ENCODE data around the gene PPP1R1B. TPM values are rescaled to one million over a fixed set of nuclear protein-coding genes. Genes with fewer than 3 reads are reported as not detected.

PPP1R1B gene
- total and polyA plus RNA-seq, 9 of the 15 experiments (the other 6 are each of a cell fraction or from before 2014, with no cell fraction given), result 0.07 to 0.18 (median 0.10) TPM; not detected in 4

GRCh38 chr17:39595928-39596510 lies 30.7 kb upstream of the PPP1R1B start (continued):
- TF ChIP-seq, protein P1, sequence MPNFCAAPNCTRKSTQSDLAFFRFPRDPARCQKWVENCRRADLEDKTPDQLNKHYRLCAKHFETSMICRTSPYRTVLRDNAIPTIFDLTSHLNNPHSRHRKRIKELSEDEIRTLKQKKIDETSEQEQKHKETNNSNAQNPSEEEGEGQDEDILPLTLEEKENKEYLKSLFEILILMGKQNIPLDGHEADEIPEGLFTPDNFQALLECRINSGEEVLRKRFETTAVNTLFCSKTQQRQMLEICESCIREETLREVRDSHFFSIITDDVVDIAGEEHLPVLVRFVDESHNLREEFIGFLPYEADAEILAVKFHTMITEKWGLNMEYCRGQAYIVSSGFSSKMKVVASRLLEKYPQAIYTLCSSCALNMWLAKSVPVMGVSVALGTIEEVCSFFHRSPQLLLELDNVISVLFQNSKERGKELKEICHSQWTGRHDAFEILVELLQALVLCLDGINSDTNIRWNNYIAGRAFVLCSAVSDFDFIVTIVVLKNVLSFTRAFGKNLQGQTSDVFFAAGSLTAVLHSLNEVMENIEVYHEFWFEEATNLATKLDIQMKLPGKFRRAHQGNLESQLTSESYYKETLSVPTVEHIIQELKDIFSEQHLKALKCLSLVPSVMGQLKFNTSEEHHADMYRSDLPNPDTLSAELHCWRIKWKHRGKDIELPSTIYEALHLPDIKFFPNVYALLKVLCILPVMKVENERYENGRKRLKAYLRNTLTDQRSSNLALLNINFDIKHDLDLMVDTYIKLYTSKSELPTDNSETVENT (CRISPR knock-in tag; IDR thresholded peaks at IDR 0.05), result no peak
- TF ChIP-seq ZNF695 (CRISPR knock-in tag; IDR thresholded peaks at IDR 0.05), result no peak
- TF ChIP-seq, protein P2, sequence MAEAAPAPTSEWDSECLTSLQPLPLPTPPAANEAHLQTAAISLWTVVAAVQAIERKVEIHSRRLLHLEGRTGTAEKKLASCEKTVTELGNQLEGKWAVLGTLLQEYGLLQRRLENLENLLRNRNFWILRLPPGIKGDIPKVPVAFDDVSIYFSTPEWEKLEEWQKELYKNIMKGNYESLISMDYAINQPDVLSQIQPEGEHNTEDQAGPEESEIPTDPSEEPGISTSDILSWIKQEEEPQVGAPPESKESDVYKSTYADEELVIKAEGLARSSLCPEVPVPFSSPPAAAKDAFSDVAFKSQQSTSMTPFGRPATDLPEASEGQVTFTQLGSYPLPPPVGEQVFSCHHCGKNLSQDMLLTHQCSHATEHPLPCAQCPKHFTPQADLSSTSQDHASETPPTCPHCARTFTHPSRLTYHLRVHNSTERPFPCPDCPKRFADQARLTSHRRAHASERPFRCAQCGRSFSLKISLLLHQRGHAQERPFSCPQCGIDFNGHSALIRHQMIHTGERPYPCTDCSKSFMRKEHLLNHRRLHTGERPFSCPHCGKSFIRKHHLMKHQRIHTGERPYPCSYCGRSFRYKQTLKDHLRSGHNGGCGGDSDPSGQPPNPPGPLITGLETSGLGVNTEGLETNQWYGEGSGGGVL (CRISPR knock-in tag; IDR thresholded peaks at IDR 0.05), result no peak
- TF ChIP-seq EZH2 (IDR thresholded peaks at IDR 0.05; ENCODE audit: borderline replicate concordance, low read depth, low read length), result no peak
- TF ChIP-seq, protein P3, sequence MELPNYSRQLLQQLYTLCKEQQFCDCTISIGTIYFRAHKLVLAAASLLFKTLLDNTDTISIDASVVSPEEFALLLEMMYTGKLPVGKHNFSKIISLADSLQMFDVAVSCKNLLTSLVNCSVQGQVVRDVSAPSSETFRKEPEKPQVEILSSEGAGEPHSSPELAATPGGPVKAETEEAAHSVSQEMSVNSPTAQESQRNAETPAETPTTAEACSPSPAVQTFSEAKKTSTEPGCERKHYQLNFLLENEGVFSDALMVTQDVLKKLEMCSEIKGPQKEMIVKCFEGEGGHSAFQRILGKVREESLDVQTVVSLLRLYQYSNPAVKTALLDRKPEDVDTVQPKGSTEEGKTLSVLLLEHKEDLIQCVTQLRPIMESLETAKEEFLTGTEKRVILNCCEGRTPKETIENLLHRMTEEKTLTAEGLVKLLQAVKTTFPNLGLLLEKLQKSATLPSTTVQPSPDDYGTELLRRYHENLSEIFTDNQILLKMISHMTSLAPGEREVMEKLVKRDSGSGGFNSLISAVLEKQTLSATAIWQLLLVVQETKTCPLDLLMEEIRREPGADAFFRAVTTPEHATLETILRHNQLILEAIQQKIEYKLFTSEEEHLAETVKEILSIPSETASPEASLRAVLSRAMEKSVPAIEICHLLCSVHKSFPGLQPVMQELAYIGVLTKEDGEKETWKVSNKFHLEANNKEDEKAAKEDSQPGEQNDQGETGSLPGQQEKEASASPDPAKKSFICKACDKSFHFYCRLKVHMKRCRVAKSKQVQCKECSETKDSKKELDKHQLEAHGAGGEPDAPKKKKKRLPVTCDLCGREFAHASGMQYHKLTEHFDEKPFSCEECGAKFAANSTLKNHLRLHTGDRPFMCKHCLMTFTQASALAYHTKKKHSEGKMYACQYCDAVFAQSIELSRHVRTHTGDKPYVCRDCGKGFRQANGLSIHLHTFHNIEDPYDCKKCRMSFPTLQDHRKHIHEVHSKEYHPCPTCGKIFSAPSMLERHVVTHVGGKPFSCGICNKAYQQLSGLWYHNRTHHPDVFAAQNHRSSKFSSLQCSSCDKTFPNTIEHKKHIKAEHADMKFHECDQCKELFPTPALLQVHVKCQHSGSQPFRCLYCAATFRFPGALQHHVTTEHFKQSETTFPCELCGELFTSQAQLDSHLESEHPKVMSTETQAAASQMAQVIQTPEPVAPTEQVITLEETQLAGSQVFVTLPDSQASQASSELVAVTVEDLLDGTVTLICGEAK (IDR thresholded peaks at IDR 0.05), result no peak
- TF ChIP-seq, protein P3 (CRISPR knock-in tag; IDR thresholded peaks at IDR 0.05), result no peak
- TF ChIP-seq ZSCAN29 (IDR thresholded peaks at IDR 0.05), result no peak
- TF ChIP-seq JUNB (CRISPR knock-in tag; conservative IDR thresholded peaks at IDR 0.05), result no peak
